Measurements from ENCODE around the gene EXOC2. TPM values are rescaled to one million over a fixed set of nuclear protein-coding genes. Genes with fewer than 3 reads are reported as not detected.
A peak's percentile ranks its signal among the peaks of the same experiment; 100 is the strongest.

EXOC2 gene
- total and polyA plus RNA-seq, 2 of the 13 experiments (the other 11 are each of a cell fraction or from before 2014, with no cell fraction given) = 12.6 to 22.9 TPM

DNA sequence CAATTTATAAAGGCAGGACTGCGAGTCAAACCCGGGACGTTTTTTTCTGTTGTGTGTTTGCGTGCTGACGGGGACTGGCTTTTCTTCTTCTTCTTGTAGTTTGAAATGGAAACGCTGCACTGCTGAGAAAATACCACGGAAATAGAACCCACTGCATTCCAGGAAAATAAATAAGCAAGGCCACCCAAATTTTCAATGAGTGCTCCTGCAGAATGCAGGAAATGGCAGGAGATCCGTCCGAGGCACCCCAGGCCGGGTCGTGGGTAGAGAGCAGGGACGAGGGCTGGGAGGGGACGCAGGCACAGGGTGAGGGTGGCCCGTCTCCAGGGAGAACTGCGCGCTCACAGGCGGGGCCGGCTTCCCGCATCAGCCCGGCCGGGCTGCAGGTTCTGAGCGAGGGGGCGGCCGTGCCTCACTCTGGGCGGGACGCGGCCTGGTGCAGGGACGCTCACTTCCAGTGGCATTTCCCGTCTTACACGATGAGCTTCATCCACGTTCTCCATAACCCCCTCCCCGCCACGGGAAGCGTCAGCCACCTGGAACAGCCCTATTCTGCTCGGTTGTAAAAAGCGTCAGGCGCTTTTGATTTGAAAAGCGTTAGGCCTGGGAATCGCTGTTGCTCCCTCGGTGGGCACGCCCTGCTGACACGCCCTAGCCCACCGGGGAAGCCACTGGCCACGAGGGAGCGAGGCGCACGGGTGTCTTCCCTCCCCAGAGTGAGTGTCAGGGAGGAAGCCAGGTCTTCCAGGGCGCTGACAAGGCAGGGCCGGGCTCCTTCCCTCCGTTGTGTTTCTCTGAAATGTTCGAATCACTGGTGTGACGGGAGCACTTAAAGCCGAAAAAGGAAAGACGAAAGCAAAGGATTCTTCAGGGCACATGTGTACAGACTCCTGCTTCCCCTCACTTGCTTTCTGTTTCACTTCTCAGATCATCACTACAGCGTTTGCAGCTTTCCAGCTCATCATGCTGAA, 17.9 kb upstream of the EXOC2 start (continued):
- 0 out of 2 replicates have a peak, but pooled peaks have one; percentile 4 for TF ChIP-seq CTCF (CRISPR knock-in tag; IDR thresholded peaks at IDR 0.05)
- TF ChIP-seq ZNF512B (CRISPR knock-in tag; IDR thresholded peaks at IDR 0.05; ENCODE audit: borderline replicate concordance) = peak; percentile 61; the same call in 1 of the 2 replicates
- TF ChIP-seq ZNF33B (CRISPR knock-in tag; IDR thresholded peaks at IDR 0.05) = no peak
- no peak for TF ChIP-seq ZNF563 (CRISPR knock-in tag; IDR thresholded peaks at IDR 0.05)
- TF ChIP-seq, protein P1, sequence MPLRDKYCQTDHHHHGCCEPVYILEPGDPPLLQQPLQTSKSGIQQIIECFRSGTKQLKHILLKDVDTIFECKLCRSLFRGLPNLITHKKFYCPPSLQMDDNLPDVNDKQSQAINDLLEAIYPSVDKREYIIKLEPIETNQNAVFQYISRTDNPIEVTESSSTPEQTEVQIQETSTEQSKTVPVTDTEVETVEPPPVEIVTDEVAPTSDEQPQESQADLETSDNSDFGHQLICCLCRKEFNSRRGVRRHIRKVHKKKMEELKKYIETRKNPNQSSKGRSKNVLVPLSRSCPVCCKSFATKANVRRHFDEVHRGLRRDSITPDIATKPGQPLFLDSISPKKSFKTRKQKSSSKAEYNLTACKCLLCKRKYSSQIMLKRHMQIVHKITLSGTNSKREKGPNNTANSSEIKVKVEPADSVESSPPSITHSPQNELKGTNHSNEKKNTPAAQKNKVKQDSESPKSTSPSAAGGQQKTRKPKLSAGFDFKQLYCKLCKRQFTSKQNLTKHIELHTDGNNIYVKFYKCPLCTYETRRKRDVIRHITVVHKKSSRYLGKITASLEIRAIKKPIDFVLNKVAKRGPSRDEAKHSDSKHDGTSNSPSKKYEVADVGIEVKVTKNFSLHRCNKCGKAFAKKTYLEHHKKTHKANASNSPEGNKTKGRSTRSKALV (CRISPR knock-in tag; IDR thresholded peaks at IDR 0.05) = peak; percentile 92; the same call in 1 of the 2 replicates

Measured in HepG2 (cell line).